ENCODE data around the gene IQGAP2.
"Not testable (repeated sequence)": the region's sequence is repeated elsewhere in the genome, so short reads cannot be mapped to it uniquely, and the experiment has no call there.

The IQGAP2 gene

GRCh38 chr5:76412511-76412910 is 9.4 kb downstream of the IQGAP2 start:
- no peak for DNase-seq (ENCODE audit: low read depth in 2 of 2)

DNA sequence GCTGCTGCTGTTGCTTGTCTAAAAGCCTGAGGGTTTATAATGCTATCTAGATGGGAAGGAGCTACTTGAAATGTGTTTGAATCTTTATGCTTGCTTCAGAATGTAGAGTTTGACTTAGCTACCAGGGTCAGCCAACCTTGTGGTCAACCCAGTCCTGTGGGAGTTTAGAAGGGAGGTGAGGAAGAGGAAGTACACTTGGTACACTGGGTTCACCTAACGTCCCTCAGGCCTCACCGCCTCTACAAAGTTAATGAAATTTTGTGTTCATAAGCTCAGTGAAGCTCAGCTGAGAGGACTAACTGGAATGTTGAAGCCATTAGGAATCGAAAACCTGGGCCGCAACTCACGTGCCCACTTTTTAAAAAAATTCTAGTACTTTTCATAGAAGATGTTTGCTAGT is 10.7 kb downstream of the IQGAP2 start:
- no peak for DNase-seq (ENCODE audit: low read depth in 2 of 2)

- DNase-seq (ENCODE audit: low read depth in 2 of 2) = no peak
Observed at GRCh38 chr5:76414788-76415187, 11.7 kb downstream of the IQGAP2 start.

DNA sequence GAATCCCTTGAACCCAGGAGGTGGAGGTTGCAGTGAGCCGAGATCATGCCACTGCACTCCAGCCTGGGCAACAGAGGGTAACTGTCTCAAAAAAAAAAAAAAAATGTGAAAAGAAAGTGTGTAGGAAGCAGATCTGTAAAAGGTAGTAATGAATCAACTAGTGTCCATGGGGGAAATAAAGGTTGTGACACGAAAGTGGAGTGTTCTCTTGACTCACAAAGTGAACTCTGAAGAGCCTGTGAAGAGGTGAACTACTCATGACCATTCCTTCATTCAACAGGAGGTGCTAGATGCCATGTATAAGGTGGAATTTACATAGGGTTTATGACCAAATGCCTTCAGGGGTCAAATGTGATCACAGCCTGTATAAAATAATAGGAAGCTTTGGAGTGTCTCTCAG is 12.8 kb downstream of the IQGAP2 start:
- DNase-seq (ENCODE audit: low read depth in 2 of 2) = no peak

DNA sequence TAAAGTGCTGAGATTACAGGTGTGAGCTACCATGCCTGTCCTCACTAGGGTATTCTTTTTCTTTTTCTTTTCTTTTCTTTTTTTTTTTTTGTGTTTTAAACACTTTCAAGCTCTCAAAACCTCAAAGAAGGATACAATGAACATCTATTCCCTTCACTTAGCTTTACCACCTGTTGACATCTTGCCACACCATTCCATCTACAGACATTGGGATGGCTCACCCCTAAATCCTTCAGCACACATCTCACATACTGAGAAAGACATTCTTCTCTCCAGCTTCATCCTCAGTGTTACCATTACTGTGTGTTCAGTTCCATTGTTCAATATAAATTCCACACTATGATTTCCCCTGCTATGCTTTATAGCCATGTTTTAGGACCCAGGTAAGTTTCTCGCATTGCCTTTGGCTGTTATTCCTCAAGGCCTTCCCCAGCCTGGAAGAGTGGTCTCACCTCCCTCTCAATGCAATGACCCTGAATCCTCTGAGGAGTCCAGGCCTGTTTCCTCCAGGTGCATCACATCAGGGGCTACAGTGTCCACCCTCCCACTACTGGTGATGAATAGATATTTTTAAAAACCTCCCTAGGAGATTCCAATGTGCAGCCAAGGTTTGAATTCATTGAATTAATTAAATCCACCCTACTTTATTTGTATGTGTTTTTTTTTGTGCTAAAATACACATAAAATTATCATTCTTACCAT is 16.7 kb downstream of the IQGAP2 start:
- no peak for DNase-seq (ENCODE audit: low read depth in 2 of 2)

DNA sequence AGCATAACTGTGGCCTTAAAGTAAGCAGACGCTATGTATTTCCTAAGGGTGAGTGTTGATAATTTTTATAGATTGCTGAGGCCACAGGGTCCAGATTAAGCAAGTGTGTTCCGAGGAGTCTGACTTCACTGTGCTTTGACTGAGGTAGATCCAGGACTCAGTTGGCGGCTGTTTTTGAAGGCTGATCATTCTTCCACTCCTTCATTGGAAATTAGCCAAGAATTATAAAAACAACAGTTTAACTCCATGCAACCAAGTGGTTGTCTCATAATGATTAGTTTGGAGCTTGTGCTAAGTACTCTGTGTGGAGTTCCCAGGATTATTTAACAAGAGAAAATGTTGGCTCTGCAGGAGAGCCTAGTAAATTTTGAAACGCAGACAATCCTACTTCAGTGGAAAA is 19.1 kb downstream of the IQGAP2 start:
- no peak for DNase-seq (ENCODE audit: low read depth in 2 of 2)

- no peak for DNase-seq (ENCODE audit: low read depth in 2 of 2)
Observed at GRCh38 chr5:76422742-76423141, 19.7 kb downstream of the IQGAP2 start.

DNA sequence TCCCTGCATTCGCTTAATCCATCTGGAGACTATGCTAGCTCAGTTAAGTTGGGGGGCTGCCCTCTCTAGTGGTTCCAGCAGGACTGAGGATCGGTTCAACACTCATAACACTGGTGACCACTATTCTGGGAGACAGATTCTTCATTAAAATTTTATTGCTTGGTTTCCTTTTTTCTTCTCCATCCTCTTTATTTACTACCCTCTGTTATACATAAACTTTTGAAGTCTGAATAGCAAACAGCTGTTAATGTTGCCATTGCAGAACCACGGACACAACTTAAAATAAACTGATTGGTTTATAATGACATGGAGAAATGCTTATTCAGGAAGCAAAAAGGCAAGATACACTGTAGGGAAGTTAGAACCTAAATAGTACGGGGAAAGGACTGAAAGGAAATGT is 22.1 kb downstream of the IQGAP2 start:
- no peak for DNase-seq (ENCODE audit: low read depth in 2 of 2)

GRCh38 chr5:76425928-76426804 is 23.1 kb downstream of the IQGAP2 start:
- no peak for DNase-seq (ENCODE audit: low read depth in 2 of 2)

- DNase-seq (ENCODE audit: low read depth in 2 of 2) = no peak
Observed at GRCh38 chr5:76427206-76428140, 24.4 kb downstream of the IQGAP2 start.

- not testable (repeated sequence) for DNase-seq (ENCODE audit: low read depth in 2 of 2)
Observed at GRCh38 chr5:76428550-76428949, 25.5 kb downstream of the IQGAP2 start.

DNA sequence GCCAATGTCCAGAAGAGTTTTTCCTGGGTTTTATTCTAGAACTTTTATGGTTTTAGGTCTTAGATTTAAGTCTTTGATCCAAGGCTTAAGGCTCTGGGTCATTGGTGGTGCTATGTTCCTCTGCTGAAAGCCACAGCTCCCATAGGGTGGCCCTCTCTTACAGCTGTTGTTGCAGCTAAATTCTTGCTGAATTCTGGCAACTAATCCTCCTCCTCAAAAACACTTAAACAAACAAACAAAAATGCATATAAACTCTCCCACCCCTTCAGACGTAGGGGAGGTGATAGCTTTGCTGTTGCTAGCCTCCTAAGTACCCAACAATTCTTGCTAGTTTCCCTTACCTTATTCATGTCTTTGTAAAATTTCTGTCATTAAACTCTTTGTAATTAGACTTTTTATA is 30.2 kb downstream of the IQGAP2 start:
- DNase-seq (ENCODE audit: low read depth in 2 of 2) = no peak

- not testable (repeated sequence) for DNase-seq (ENCODE audit: low read depth in 2 of 2)
Observed at GRCh38 chr5:76437507-76437906, 34.4 kb downstream of the IQGAP2 start.

DNA sequence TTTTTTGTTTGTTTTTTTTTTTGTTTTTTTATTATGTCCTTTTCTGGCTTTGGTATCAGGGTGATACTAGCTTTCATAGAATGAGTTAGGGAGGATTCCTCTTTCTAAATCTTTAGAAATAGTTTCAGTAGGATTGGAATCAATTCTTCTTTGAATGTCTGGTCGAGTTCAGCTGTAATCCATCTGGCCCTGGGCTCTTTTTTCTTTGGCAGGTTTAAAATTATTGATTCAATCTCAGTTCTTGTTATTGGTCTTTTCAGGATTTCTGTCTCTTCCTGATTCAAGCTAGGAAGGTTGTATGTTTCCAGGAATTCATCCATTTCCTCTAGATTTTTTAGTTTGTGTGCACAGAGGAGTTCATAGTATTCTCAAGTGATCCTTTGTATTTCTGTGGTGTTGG is 34.9 kb downstream of the IQGAP2 start:
- no peak for DNase-seq (ENCODE audit: low read depth in 2 of 2)

GRCh38 chr5:76439201-76439600 is 36.1 kb downstream of the IQGAP2 start:
- no peak for DNase-seq (ENCODE audit: low read depth in 2 of 2)

DNA sequence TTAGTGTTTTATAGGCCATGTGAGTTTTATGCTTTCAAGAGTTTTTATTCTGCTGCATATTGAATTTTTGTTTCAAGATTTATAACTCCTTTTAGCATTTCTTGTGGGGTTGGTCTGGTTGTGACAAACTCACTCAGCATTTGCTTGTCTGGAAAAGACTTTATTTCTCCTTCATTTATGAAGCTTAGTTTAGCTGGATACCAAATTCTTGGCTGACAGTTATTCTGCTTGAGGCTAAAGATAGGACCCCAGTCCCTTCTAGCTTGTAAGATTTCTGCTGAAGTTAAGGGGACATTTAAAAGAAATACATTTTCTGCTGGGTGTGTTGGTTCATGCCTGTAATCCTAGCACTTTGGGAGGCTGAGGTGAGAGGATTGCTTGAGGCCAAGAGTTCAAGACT is 36.8 kb downstream of the IQGAP2 start:
- DNase-seq (ENCODE audit: low read depth in 2 of 2) = no peak

- no peak for DNase-seq (ENCODE audit: low read depth in 2 of 2)
Observed at GRCh38 chr5:76441101-76441500, 38.0 kb downstream of the IQGAP2 start.

DNA sequence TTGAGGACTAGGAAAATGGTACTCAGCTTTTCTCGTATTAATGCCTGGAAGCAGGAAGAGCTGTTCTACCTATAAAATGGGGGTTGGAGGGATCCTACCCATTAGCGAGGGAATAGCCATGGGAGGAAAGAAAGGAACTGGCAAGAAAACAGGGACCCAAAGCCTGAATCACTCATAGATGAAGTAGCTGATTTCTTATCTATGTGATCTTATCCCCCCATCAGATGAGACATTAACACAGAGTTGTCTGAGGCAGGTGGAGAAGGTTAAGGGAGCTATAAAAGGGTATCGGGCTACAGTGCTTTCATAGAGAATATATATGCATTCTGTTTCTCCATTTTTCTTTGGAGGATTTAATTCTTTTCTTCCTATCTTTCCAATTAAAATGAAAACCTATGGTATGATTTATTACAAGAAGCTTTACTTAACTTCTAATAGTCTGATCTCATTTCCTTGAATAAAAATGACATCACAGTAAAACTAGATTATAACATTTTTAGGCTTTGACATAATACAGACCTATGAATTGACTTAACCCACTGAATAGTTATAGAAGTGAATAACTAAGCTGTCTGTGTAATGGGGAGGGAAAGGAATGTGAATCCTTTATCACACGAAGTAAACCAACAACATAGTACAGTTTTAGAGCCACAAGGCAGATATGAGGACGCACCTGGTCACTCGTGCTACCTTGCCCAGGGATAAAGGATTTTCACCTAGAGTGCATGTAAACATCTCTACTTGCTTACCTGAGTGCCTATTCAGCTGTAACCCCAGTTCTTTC is 39.0 kb downstream of the IQGAP2 start:
- DNase-seq (ENCODE audit: low read depth in 2 of 2) = no peak

GRCh38 chr5:76443066-76443800 is 40.1 kb downstream of the IQGAP2 start:
- DNase-seq (ENCODE audit: low read depth in 2 of 2) = no peak

DNA sequence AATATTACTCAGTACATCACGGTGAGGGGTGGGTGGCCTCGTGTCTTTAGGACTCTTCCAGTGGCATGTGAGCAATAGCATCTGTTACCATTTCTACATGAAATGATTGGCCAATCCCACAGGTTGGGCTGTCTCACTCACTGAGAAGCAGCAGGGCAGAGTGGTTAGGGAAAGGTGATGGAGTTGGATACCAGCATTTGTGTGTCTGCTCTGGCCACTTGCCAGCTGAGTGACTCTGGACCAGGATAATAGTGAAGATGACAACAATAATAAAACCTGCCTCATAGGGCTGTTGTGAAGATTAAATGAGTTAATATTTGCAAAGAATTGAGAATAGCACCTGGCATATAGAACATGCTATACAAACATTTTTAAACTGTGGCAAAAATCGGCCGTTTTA is 42.0 kb downstream of the IQGAP2 start:
- DNase-seq (ENCODE audit: low read depth in 2 of 2) = no peak

DNA sequence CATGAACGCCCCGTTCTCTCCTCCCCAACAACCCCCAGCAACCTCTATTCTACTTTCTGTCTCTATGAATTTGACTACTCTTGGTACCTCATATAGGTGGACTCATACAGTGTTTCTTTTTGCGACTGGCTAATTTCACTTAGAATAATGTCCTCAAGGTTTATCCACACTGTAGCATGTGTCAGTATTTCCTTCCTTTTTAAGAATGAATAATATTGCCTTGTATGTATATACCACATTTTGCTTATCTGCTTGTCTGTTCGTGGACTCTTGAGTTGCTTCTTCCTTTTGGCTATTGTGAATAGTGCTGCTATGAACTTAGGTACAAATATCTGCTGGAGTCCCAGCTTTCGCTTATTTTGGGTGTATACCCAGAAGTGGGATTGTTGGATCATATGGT is 42.7 kb downstream of the IQGAP2 start:
- DNase-seq (ENCODE audit: low read depth in 2 of 2) = no peak

Measured in stimulated activated CD8-positive, alpha-beta memory T cell treated with anti-CD3 and anti-CD28 coated beads, Interleukin-7, amount 100 ng/mL, for 4 hours (primary cell).